Subcutaneous abdominal adipose tissue (tissue), 5 donors: ENCODE measurements around the gene CSF1R.

Experiments used
- H3K27ac ChIP-seq: one replicate; pipeline ENCODE4 v1.7.0; 2013; ENCODE audit warnings: low read depth, mild to moderate bottlenecking, inconsistent platforms, low read length, moderate library complexity
- H3K27me3 ChIP-seq, 5 donors: one replicate each; pipeline ENCODE4 v1.7.0; 2013; ENCODE audit warnings: low read length in 5 of 5, inconsistent platforms in 1 of 5; ENCODE audit not compliant: control insufficient read depth in 5 of 5, insufficient read depth in 4 of 5
- H3K36me3 ChIP-seq, 5 donors: one replicate each; pipeline ENCODE4 v1.7.0; 2013; ENCODE audit warnings: low read length in 5 of 5; ENCODE audit not compliant: control insufficient read depth in 5 of 5, insufficient read depth in 5 of 5
- H3K4me1 ChIP-seq, 5 donors: one replicate each; pipeline ENCODE4 v1.7.0; 2013; ENCODE audit warnings: low read length in 5 of 5, mild to moderate bottlenecking in 3 of 5, moderate library complexity in 1 of 5; ENCODE audit not compliant: control insufficient read depth in 5 of 5, insufficient read depth in 5 of 5
- H3K4me3 ChIP-seq, 5 donors: one replicate each; pipeline ENCODE4 v1.7.0; 2013; ENCODE audit warnings: low read length in 5 of 5, low read depth in 1 of 5
- H3K9ac ChIP-seq, 5 donors: one replicate each; pipeline ENCODE4 v1.7.0; 2013; ENCODE audit warnings: low read length in 5 of 5, mild to moderate bottlenecking in 4 of 5, moderate library complexity in 3 of 5
- H3K9me3 ChIP-seq, 5 donors: one replicate each; pipeline ENCODE4 v1.7.0; 2013; ENCODE audit warnings: low read length in 5 of 5; ENCODE audit not compliant: control insufficient read depth in 5 of 5
- donor health status: healthy.
- donor health status: healthy.
- donor health status: healthy.
- donor health status: healthy.
- donor health status: healthy.

The CSF1R gene

GRCh38 chr5:150121448-150122157 lies 35.2 kb upstream of the CSF1R start:
- Histone ChIP-seq H3K9me3 (no peaks in the 10 kb centered on the region), H3K36me3 (peaks cover 0 to 91% (median 69%) of the 10 kb centered on the region in 5 donors), H3K27ac (no peak overlapping the region), H3K27me3 (no peaks in the 10 kb centered on the region), H3K4me1 (peaks cover 0 to 7% (median 2%) of the 10 kb centered on the region in 5 donors), H3K4me3 (no peak overlapping the region), H3K9ac (no peak overlapping the region)

GRCh38 chr5:150120617-150121447 lies 34.5 kb upstream of the CSF1R start:
- H3K27ac ChIP-seq = no peak overlapping the region
- peaks cover 0 to 7% (median 2%) of the 10 kb centered on the region in 5 donors for H3K4me1 ChIP-seq
- no peaks in the 10 kb centered on the region for H3K9me3 ChIP-seq
- no peak overlapping the region for H3K9ac ChIP-seq
- H3K4me3 ChIP-seq = no peak overlapping the region
- H3K27me3 ChIP-seq = no peaks in the 10 kb centered on the region
- peaks cover 0 to 84% (median 63%) of the 10 kb centered on the region in 5 donors for H3K36me3 ChIP-seq

- H3K27ac ChIP-seq = no peak overlapping the region
- no peaks in the 10 kb centered on the region for H3K9me3 ChIP-seq
- H3K36me3 ChIP-seq = peaks cover 0 to 83% (median 56%) of the 10 kb centered on the region in 5 donors
- H3K9ac ChIP-seq = no peak overlapping the region
- H3K4me1 ChIP-seq = peaks cover 0 to 7% (median 2%) of the 10 kb centered on the region in 5 donors
- H3K27me3 ChIP-seq = no peaks in the 10 kb centered on the region
- H3K4me3 ChIP-seq = no peak overlapping the region
Observed at GRCh38 chr5:150120062-150120441, 33.7 kb upstream of the CSF1R start.

GRCh38 chr5:150119421-150120061 lies 33.2 kb upstream of the CSF1R start:
- no peak overlapping the region for H3K27ac ChIP-seq
- no peaks in the 10 kb centered on the region for H3K9me3 ChIP-seq
- peaks cover 0 to 87% (median 54%) of the 10 kb centered on the region in 5 donors for H3K36me3 ChIP-seq
- H3K9ac ChIP-seq = no peak overlapping the region
- H3K4me3 ChIP-seq = no peak overlapping the region
- no peaks in the 10 kb centered on the region for H3K27me3 ChIP-seq
- peaks cover 0 to 7% (median 2%) of the 10 kb centered on the region in 5 donors for H3K4me1 ChIP-seq

- H3K27me3 ChIP-seq = no peaks in the 10 kb centered on the region
- H3K36me3 ChIP-seq = peaks cover 0 to 81% (median 52%) of the 10 kb centered on the region in 5 donors
- no peak overlapping the region for H3K27ac ChIP-seq
- H3K9me3 ChIP-seq = no peaks in the 10 kb centered on the region
- H3K4me1 ChIP-seq = peaks cover 0 to 7% (median 7%) of the 10 kb centered on the region in 5 donors
- H3K9ac ChIP-seq = no peak overlapping the region
- no peak overlapping the region for H3K4me3 ChIP-seq
Observed at GRCh38 chr5:150118561-150119229, 32.3 kb upstream of the CSF1R start.

GRCh38 chr5:150117945-150118560 lies 31.7 kb upstream of the CSF1R start:
- Histone ChIP-seq H3K36me3 (peaks cover 0 to 77% (median 49%) of the 10 kb centered on the region in 5 donors), H3K27me3 (no peaks in the 10 kb centered on the region), H3K4me1 (peaks cover 0 to 13% (median 12%) of the 10 kb centered on the region in 5 donors), H3K27ac (no peak overlapping the region), H3K4me3 (no peak overlapping the region), H3K9ac (no peak overlapping the region), H3K9me3 (no peaks in the 10 kb centered on the region)

GRCh38 chr5:150116667-150117400 lies 30.5 kb upstream of the CSF1R start:
- Histone ChIP-seq H3K4me1 (peaks cover 0 to 25% (median 18%) of the 10 kb centered on the region in 5 donors), H3K27ac (no peak overlapping the region), H3K9ac (no peak overlapping the region), H3K36me3 (peaks cover 0 to 65% (median 42%) of the 10 kb centered on the region in 5 donors), H3K9me3 (no peaks in the 10 kb centered on the region), H3K27me3 (no peaks in the 10 kb centered on the region), H3K4me3 (no peak overlapping the region)

GRCh38 chr5:150114773-150115408 lies 28.5 kb upstream of the CSF1R start:
- no peak overlapping the region for H3K4me3 ChIP-seq
- peaks cover 0 to 24% (median 18%) of the 10 kb centered on the region in 5 donors for H3K4me1 ChIP-seq
- H3K36me3 ChIP-seq = peaks cover 0 to 47% (median 25%) of the 10 kb centered on the region in 5 donors
- no peaks in the 10 kb centered on the region for H3K9me3 ChIP-seq
- H3K27ac ChIP-seq = no peak overlapping the region
- H3K9ac ChIP-seq = no peak overlapping the region
- H3K27me3 ChIP-seq = no peaks in the 10 kb centered on the region
